Stomach (tissue), 9 donors: ENCODE measurements around the gene PLCB1. TPM values are rescaled to one million over a fixed set of nuclear protein-coding genes. Genes with fewer than 3 reads are reported as not detected.

Experiments
- DNase-seq, 2 donors: peaks; one replicate each; pipeline versions ENCODE4 v3.0.0 to v3.0.0-alpha.2; 2013 to 2019
- H3K27ac ChIP-seq, 5 donors: fragments of 200-600 bp in 4 of 5; sonication (generic) in 4 of 5; one replicate each; pipeline ENCODE4 v1.5.1; 2013 to 2019; ENCODE audit warnings: mild to moderate bottlenecking in 1 of 5, moderate library complexity in 1 of 5
- H3K27me3 ChIP-seq, 3 donors: fragments of 200-600 bp; sonication (generic); one replicate each; pipeline ENCODE4 v1.5.1; 2017 to 2019; ENCODE audit warnings: mixed run types in 1 of 3
- H3K36me3 ChIP-seq, 4 donors: fragments of 200-600 bp; sonication (generic); 1 replicate in 3 of 4; 2 replicates in 1 of 4; pipeline ENCODE4 v1.5.1; 2016 to 2019
- H3K4me1 ChIP-seq, 4 donors: fragments of 200-600 bp; sonication (generic); one replicate each; pipeline ENCODE4 v1.5.1; 2016 to 2019
- H3K4me3 ChIP-seq, 4 donors: fragments of 200-600 bp; sonication (generic) in 3 of 4; one replicate each; pipeline ENCODE4 v1.5.1; 2016 to 2019; ENCODE audit warnings: mild to moderate bottlenecking in 1 of 4
- H3K9me3 ChIP-seq, 4 donors: fragments of 200-600 bp; sonication (generic); one replicate each; pipeline ENCODE4 v1.5.1; 2016 to 2019
- CTCF ChIP-seq, 7 experiments: fragments of 450-650 bp in 4 of 7; fragments of 200-600 bp in 3 of 7; sonication (generic) in 3 of 7; IDR thresholded peaks; one replicate each; pipeline ENCODE4 v1.5.1; 2016 to 2019; ENCODE audit warnings: antibody characterized with exemption in 7 of 7, control low read depth in 2 of 7, mild to moderate bottlenecking in 1 of 7
- EP300 ChIP-seq: sonication (generic); formaldehyde crosslinking; IDR thresholded peaks from one replicate; pipeline ENCODE4 v1.6.1; 2017; ENCODE audit warnings: antibody characterized with exemption
- POLR2A ChIP-seq, 4 donors: fragments of 450-650 bp; IDR thresholded peaks; one replicate each; pipeline ENCODE4 v1.6.1; 2016; ENCODE audit warnings: antibody characterized with exemption in 4 of 4, control low read depth in 2 of 4, mild to moderate bottlenecking in 1 of 4, moderate library complexity in 1 of 4
- POLR2AphosphoS5 ChIP-seq, 3 donors: sonication (generic); formaldehyde crosslinking; IDR thresholded peaks; one replicate each; pipeline ENCODE4 v1.6.1; 2016; ENCODE audit warnings: antibody characterized with exemption in 3 of 3
- WGBS, 5 donors: extraction: QIAGEN DNeasy Blood & Tissue Kit in 3 of 5; methylation state at CpG; one replicate each; pipeline versions ENCODE4 v1.1.5 to v1.1.7; 2013 to 2018; 5-methylcytosine and 5-hydroxymethylcytosine counted together
- intact Hi-C: fragments of 100-400 bp; cut with DNase I; formaldehyde crosslinking; loops from one replicate; pipeline ENCODE4 v1.15.1; 2023; ENCODE audit warnings: low total_unique reads
- polyA plus RNA-seq, 3 donors: library from polyadenylated mRNA; stranded (reverse); fragments of 200-250 nt; gene quantifications; one replicate each; pipeline ENCODE4 v1.2.3, GENCODE V29; 2013
- total RNA-seq, 5 donors: library from RNA; depleted of rRNA; stranded (reverse); fragments of >200 nt; gene quantifications; one replicate each; pipeline versions ENCODE4 v1.1.0 to v1.2.3, GENCODE V29; 2014 to 2016
- donor health status: healthy with polysubstance abuse.
- donor health status: Bipolar disorder and iron deficiency.
- donor health status: healthy.

The PLCB1 gene
- total and polyA plus RNA-seq, 8 donors: 4.1 to 66.5 (median 11.7) TPM

DNA sequence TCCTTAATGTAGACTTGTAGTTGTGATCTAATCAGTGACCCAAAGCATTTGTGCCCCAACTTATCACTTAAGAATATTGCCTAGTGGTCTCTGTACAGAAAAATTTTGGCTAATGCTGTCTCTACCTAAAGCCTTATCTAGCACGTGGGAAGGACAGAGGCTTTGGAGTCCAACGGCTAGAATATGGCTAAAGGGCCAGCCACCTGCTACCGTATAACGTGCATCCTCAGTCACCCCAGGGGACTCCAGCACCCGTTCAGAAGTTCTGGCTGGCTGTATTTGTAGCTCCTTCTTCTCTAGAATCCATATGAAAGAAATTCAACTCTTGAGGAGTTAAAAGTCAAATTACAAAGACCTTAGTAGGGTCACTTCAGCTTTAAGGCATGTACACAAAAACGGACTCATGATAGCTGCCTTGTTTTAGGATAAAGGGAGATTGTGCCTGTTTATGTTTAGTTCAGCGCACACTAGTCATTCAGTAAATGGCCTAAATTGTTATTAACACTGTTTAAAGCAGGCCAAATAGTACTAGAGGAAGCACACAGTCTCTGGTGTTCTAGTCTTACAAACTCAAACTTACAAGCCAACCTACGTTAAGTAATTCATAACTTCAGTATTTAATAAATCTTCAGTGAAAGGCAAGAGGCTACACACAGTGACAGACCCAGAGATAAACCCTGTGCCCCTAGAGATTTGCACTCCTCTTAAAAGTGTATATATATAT lies 529.3 kb downstream of the PLCB1 start:
- 63 to 90% (median 74%) methylated on average over 8 of the region's 8 CpGs for WGBS, 5 donors
- peak in 1 of 2 donors; percentile 30 for DNase-seq
- TF ChIP-seq POLR2A (IDR thresholded peaks at IDR 0.05): no peak
- no peak for TF ChIP-seq POLR2AphosphoS5 (IDR thresholded peaks at IDR 0.05)
- H3K4me3 ChIP-seq: no peak overlapping the region
- H3K4me1 ChIP-seq: no peaks in the 10 kb centered on the region
- peaks cover 0 to 5% (median 0%) of the 10 kb centered on the region in 4 donors for H3K36me3 ChIP-seq
- no peaks in the 10 kb centered on the region for H3K27me3 ChIP-seq
- H3K9me3 ChIP-seq: no peaks in the 10 kb centered on the region
- no peak overlapping the region for H3K27ac ChIP-seq
- intact Hi-C loops: no loop called here

GRCh38 chr20:8662433-8662954 lies 530.4 kb downstream of the PLCB1 start:
- WGBS, 5 donors: 84 to 90% (median 88%) methylated on average over 5 of the region's 5 CpGs
- peaks cover 0 to 5% (median 0%) of the 10 kb centered on the region in 4 donors for H3K36me3 ChIP-seq
- intact Hi-C loops: no loop called here
- H3K27ac ChIP-seq: no peak overlapping the region
- no peaks in the 10 kb centered on the region for H3K27me3 ChIP-seq
- no peaks in the 10 kb centered on the region for H3K9me3 ChIP-seq
- peak in 1 of 2 donors; percentile 36 for DNase-seq
- no peak for TF ChIP-seq EP300
- TF ChIP-seq POLR2A (IDR thresholded peaks at IDR 0.05): no peak
- no peak for TF ChIP-seq CTCF (IDR thresholded peaks at IDR 0.05)
- TF ChIP-seq POLR2AphosphoS5 (IDR thresholded peaks at IDR 0.05): no peak
- H3K4me1 ChIP-seq: no peaks in the 10 kb centered on the region
- no peak overlapping the region for H3K4me3 ChIP-seq

GRCh38 chr20:8663424-8663823 lies 531.4 kb downstream of the PLCB1 start:
- no peak for DNase-seq
- intact Hi-C loops: no loop called here
- H3K27ac ChIP-seq: no peak overlapping the region
- peaks cover 0 to 5% (median 0%) of the 10 kb centered on the region in 4 donors for H3K36me3 ChIP-seq
- H3K4me3 ChIP-seq: no peak overlapping the region
- no peaks in the 10 kb centered on the region for H3K27me3 ChIP-seq
- H3K9me3 ChIP-seq: no peaks in the 10 kb centered on the region
- WGBS, 5 donors: 88 to 96% (median 94%) methylated on average over 1 of the region's 1 CpG
- TF ChIP-seq POLR2AphosphoS5 (IDR thresholded peaks at IDR 0.05) (no peak), EP300 (no peak), POLR2A (IDR thresholded peaks at IDR 0.05) (no peak), CTCF (IDR thresholded peaks at IDR 0.05) (no peak)
- H3K4me1 ChIP-seq: no peaks in the 10 kb centered on the region

DNA sequence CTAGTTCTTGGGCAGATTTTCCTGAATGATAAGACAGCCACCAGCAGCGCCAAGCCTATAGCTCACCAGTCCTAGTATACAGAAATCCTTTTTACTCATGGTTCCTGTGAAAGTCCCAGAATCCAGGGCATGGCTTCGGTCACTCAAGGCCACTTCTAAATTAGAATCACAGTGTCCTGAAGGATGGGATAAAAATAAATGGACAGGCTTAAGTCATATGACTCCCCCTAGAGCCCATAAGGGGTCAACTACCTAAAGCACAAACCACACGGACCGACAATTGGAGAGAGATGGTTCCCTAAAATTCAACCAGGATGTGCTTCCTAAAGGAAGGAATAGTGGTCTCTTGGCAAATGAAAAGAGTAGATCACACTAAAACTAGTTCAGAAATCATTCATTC lies 532.7 kb downstream of the PLCB1 start:
- WGBS, 5 donors: 77 to 92% (median 86%) methylated on average over 4 of the region's 4 CpGs
- H3K4me1 ChIP-seq: peaks cover 0 to 7% (median under 1%) of the 10 kb centered on the region in 4 donors
- peaks cover 0 to 5% (median 0%) of the 10 kb centered on the region in 4 donors for H3K36me3 ChIP-seq
- H3K9me3 ChIP-seq: no peaks in the 10 kb centered on the region
- H3K27ac ChIP-seq: no peak overlapping the region
- intact Hi-C loops: no loop called here
- no peak overlapping the region for H3K4me3 ChIP-seq
- TF ChIP-seq POLR2A (IDR thresholded peaks at IDR 0.05): no peak
- no peak for TF ChIP-seq CTCF (IDR thresholded peaks at IDR 0.05)
- TF ChIP-seq EP300: no peak
- no peak for TF ChIP-seq POLR2AphosphoS5 (IDR thresholded peaks at IDR 0.05)
- H3K27me3 ChIP-seq: no peaks in the 10 kb centered on the region
- no peak for DNase-seq

- WGBS, 5 donors: 85 to 89% (median 87%) methylated on average over 3 of the region's 3 CpGs
- H3K27ac ChIP-seq: no peak overlapping the region
- H3K4me3 ChIP-seq: no peak overlapping the region
- H3K36me3 ChIP-seq: no peaks in the 10 kb centered on the region
- intact Hi-C loops: no loop called here
- TF ChIP-seq EP300 (no peak), CTCF (IDR thresholded peaks at IDR 0.05) (no peak), POLR2AphosphoS5 (IDR thresholded peaks at IDR 0.05) (no peak), POLR2A (IDR thresholded peaks at IDR 0.05) (no peak)
- H3K27me3 ChIP-seq: no peaks in the 10 kb centered on the region
- H3K4me1 ChIP-seq: peaks cover 0 to 25% (median 7%) of the 10 kb centered on the region in 4 donors
- DNase-seq: no peak
- H3K9me3 ChIP-seq: no peaks in the 10 kb centered on the region
These were observed 535.2 kb downstream of the PLCB1 start for GRCh38 chr20:8667306-8667705.
